H1 (cell line): Measurements from ENCODE around the gene S1PR3. TPM values are rescaled to one million over a fixed set of nuclear protein-coding genes. Genes with fewer than 3 reads are reported as not detected.

Source experiments
- CTCF ChIA-PET: fragments of 300-600 bp; sonication (Branson Sonifier 250); formaldehyde crosslinking; loops from one replicate; lab custom pipeline; 2021; ENCODE audit not compliant: partially characterized antibody; lab: Charles Lee
- POLR2A ChIA-PET: fragments of 300-600 bp; sonication (Branson Sonifier 250); formaldehyde crosslinking; loops from one replicate; lab custom pipeline; 2021; ENCODE audit warnings: inconsistent platforms; ENCODE audit not compliant: partially characterized antibody; lab: Charles Lee
- DNase-seq, 2 experiments: peaks; one replicate each; pipeline versions ENCODE4 v3.0.0 to v3.0.0-alpha.2; 2010 to 2022; ENCODE audit warnings: low spot score in 2 of 2, low read depth in 1 of 2, mixed read lengths in 1 of 2
- FAIRE-seq: peaks from 2 replicates; lab custom pipeline; 2011; peaks lifted over from hg19 to GRCh38; lab: Jason Lieb, UNC
- H2AFZ ChIP-seq: 2 replicates; pipeline ENCODE4 v1.8.1; 2012; ENCODE audit warnings: low read length, inconsistent platforms
- H2AK5ac ChIP-seq: 2 replicates; pipeline ENCODE4 v1.6.1; 2013; ENCODE audit warnings: low read depth, low read length
- H2BK120ac ChIP-seq: replicated peaks from 2 replicates; pipeline ENCODE3; 2013; ENCODE audit warnings: low read depth, low read length, inconsistent platforms
- H2BK12ac ChIP-seq: 2 replicates; pipeline ENCODE4 v1.6.1; 2013; ENCODE audit warnings: low read depth, low read length
- H2BK15ac ChIP-seq: 2 replicates; pipeline ENCODE4 v1.6.1; 2013; ENCODE audit warnings: low read length
- H2BK20ac ChIP-seq: 2 replicates; pipeline ENCODE4 v1.6.1; 2013; ENCODE audit warnings: low read length
- H2BK5ac ChIP-seq: 2 replicates; pipeline ENCODE4 v1.6.1; 2013; ENCODE audit warnings: low read depth, low read length
- H3K14ac ChIP-seq: 2 replicates; pipeline ENCODE4 v1.6.1; 2013; ENCODE audit warnings: inconsistent platforms; ENCODE audit not compliant: insufficient read length
- H3K18ac ChIP-seq: 2 replicates; pipeline ENCODE4 v1.6.1; 2013; ENCODE audit warnings: low read length; ENCODE audit errors: extremely low read depth
- H3K23ac ChIP-seq: 2 replicates; pipeline ENCODE4 v1.6.1; 2013; ENCODE audit warnings: inconsistent platforms; ENCODE audit not compliant: insufficient read length
- H3K23me2 ChIP-seq: 2 replicates; pipeline ENCODE4 v1.6.1; 2013; ENCODE audit warnings: low read depth, low read length
- H3K27ac ChIP-seq: 2 replicates; pipeline ENCODE4 v1.6.1; 2011; ENCODE audit warnings: low read depth, low read length, inconsistent platforms
- H3K27me3 ChIP-seq, 4 experiments: replicated peaks in 1 of 4; 1 replicate in 1 of 4; 2 replicates in 3 of 4; pipeline versions ENCODE4 v1.6.1 to v1.8.1; 2011 to 2013; ENCODE audit warnings: low read length in 3 of 4, mild to moderate bottlenecking in 3 of 4, inconsistent platforms in 2 of 4, mixed read lengths in 2 of 4, moderate library complexity in 1 of 4; ENCODE audit not compliant: control insufficient read depth in 3 of 4, insufficient read depth in 3 of 4; ENCODE audit errors: extremely low read depth in 1 of 4
- H3K36me3 ChIP-seq, 4 experiments: 2 replicates each; pipeline versions ENCODE4 v1.6.1 to v1.8.1; 2011 to 2013; ENCODE audit warnings: mild to moderate bottlenecking in 4 of 4, low read length in 3 of 4, moderate library complexity in 2 of 4, control low read depth in 1 of 4, inconsistent platforms in 1 of 4; ENCODE audit not compliant: insufficient read depth in 4 of 4, control insufficient read depth in 2 of 4
- H3K4ac ChIP-seq: replicated peaks from 2 replicates; pipeline ENCODE3; 2013; ENCODE audit warnings: low read length, low read depth, mixed read lengths, inconsistent platforms; ENCODE audit not compliant: insufficient read length
- H3K4me1 ChIP-seq, 4 experiments: replicated peaks in 1 of 4; 1 replicate in 1 of 4; 2 replicates in 3 of 4; pipeline versions ENCODE4 v1.6.1 to v1.8.1; 2011 to 2013; ENCODE audit warnings: low read length in 3 of 4, inconsistent platforms in 2 of 4, mixed read lengths in 1 of 4; ENCODE audit not compliant: insufficient read depth in 4 of 4, control insufficient read depth in 3 of 4
- H3K4me2 ChIP-seq, 2 experiments: 2 replicates each; pipeline versions ENCODE4 v1.6.1 to v1.8.1; 2011 to 2013; ENCODE audit warnings: low read depth in 2 of 2, low read length in 2 of 2, control low read depth in 1 of 2, inconsistent platforms in 1 of 2, mild to moderate bottlenecking in 1 of 2; ENCODE audit not compliant: insufficient read depth in 1 of 2
- H3K4me3 ChIP-seq, 4 experiments: fragments of 200-600, 300-600 bp in 1 of 4; sonication (generic), shearing (Covaris generic), sonication (Bioruptor Twin) in 1 of 4; 2 replicates each; pipeline versions ENCODE4 v1.5.1 to v1.8.1; 2011 to 2016; ENCODE audit warnings: low read length in 4 of 4, low read depth in 3 of 4, control low read depth in 2 of 4, inconsistent platforms in 2 of 4, mild to moderate bottlenecking in 2 of 4, mixed read lengths in 1 of 4, moderate library complexity in 1 of 4; ENCODE audit not compliant: insufficient read depth in 2 of 4; ENCODE audit errors: extremely low read depth in 1 of 4
- H3K56ac ChIP-seq: replicated peaks from 2 replicates; pipeline ENCODE3; 2013; ENCODE audit warnings: low read depth, mild to moderate bottlenecking, mixed read lengths, low read length, inconsistent platforms; ENCODE audit not compliant: insufficient read length
- H3K79me1 ChIP-seq: 2 replicates; pipeline ENCODE4 v1.6.1; 2013; ENCODE audit warnings: low read depth, low read length, control low read depth
- H3K79me2 ChIP-seq, 2 experiments: 2 replicates each; pipeline versions ENCODE4 v1.6.1 to v1.8.1; 2012 to 2013; ENCODE audit warnings: low read length in 2 of 2, mild to moderate bottlenecking in 2 of 2, inconsistent platforms in 1 of 2; ENCODE audit not compliant: insufficient read depth in 2 of 2, control insufficient read depth in 1 of 2
- H3K9ac ChIP-seq, 4 experiments: replicated peaks in 1 of 4; 1 replicate in 1 of 4; 2 replicates in 3 of 4; pipeline versions ENCODE4 v1.6.1 to v1.8.1; 2011 to 2013; ENCODE audit warnings: low read depth in 3 of 4, low read length in 3 of 4, control low read depth in 2 of 4, mild to moderate bottlenecking in 2 of 4, moderate library complexity in 2 of 4, inconsistent platforms in 1 of 4; ENCODE audit errors: extremely low read depth in 1 of 4
- H3K9me3 ChIP-seq, 2 experiments: 2 replicates each; pipeline versions ENCODE4 v1.6.1 to v1.8.1; 2012 to 2013; ENCODE audit warnings: mild to moderate bottlenecking in 2 of 2, moderate library complexity in 2 of 2, control low read depth in 1 of 2, inconsistent platforms in 1 of 2, low read depth in 1 of 2, low read length in 1 of 2, mixed read lengths in 1 of 2; ENCODE audit not compliant: insufficient read depth in 2 of 2
- H4K20me1 ChIP-seq, 2 experiments: replicated peaks in 1 of 2; 2 replicates each; pipeline versions ENCODE3 to v1.8.1; 2011 to 2013; ENCODE audit warnings: inconsistent platforms in 2 of 2, low read length in 2 of 2, mild to moderate bottlenecking in 1 of 2; ENCODE audit not compliant: insufficient read depth in 2 of 2, control insufficient read depth in 1 of 2
- H4K5ac ChIP-seq: 2 replicates; pipeline ENCODE4 v1.6.1; 2013; ENCODE audit warnings: low read length, low read depth, mixed read lengths, inconsistent platforms; ENCODE audit not compliant: insufficient read length
- H4K8ac ChIP-seq: 2 replicates; pipeline ENCODE4 v1.8.0; 2013; ENCODE audit warnings: mild to moderate bottlenecking, moderate library complexity, low read length, inconsistent platforms; ENCODE audit not compliant: insufficient read depth; ENCODE audit errors: extremely low read depth
- H4K91ac ChIP-seq: replicated peaks from 2 replicates; pipeline ENCODE3; 2013; ENCODE audit warnings: low read length, mixed read lengths, inconsistent platforms; ENCODE audit not compliant: insufficient read length
- GTF2F1 ChIP-seq: IDR thresholded peaks from 2 replicates; pipeline ENCODE4 v1.6.1; 2012; ENCODE audit warnings: low read depth, low read length, improper control_type of control experiment, borderline replicate concordance
- MAFK ChIP-seq: IDR thresholded peaks from 2 replicates; pipeline ENCODE4 v1.6.1; 2012; ENCODE audit warnings: low read depth, mild to moderate bottlenecking, improper control_type of control experiment, low read length
- WGBS, 2 experiments: shearing (Covaris generic) in 1 of 2; methylation state at CpG; one replicate each; pipeline versions ENCODE4 v1.1.6 to v1.1.7; 2013 to 2015; ENCODE audit warnings: low lambda C conversion rate in 2 of 2, mixed read lengths in 2 of 2, inconsistent platforms in 1 of 2, low coverage in 1 of 2, missing lambda C conversion rate in 1 of 2; ENCODE audit not compliant: insufficient replicate concordance in 2 of 2, insufficient coverage in 1 of 2, insufficient read length in 1 of 2; ENCODE audit errors: extremely low coverage in 1 of 2, missing lambda C conversion rate in 1 of 2; 5-methylcytosine and 5-hydroxymethylcytosine counted together
- polyA plus RNA-seq, 7 experiments: library from polyadenylated mRNA; depleted of rRNA in 3 of 7; stranded (reverse) in 5 of 7; unstranded in 2 of 7; fragments of >200 nt in 5 of 7; fragments of 200-250 nt in 2 of 7; gene quantifications; 1 replicate in 5 of 7; 2 replicates in 1 of 7; 4 replicates in 1 of 7; pipeline versions ENCODE4 v1.2.1 to v1.2.3, GENCODE V29; 2011 to 2013; ENCODE audit warnings: missing spikeins in 2 of 7, mixed read lengths in 2 of 7
- total RNA-seq: library from RNA; stranded (reverse); fragmentation: NEBNext Ultra II Directional; extraction: Animal tissue kit (Norgen Biotek cat#: 25700); gene quantifications from 2 replicates; pipeline ENCODE4 v1.2.1, GENCODE V29; 2021

The S1PR3 gene
- total and polyA plus RNA-seq, 2 of the 8 experiments (the other 6 are each of a cell fraction or from before 2014, with no cell fraction given) = 3.7 to 6.4 TPM

- Histone ChIP-seq H3K36me3 (no peaks in the 10 kb centered on the region), H3K79me2 (no peaks in the 10 kb centered on the region), H2BK120ac (no peak overlapping the region), H3K27ac (no peak overlapping the region), H4K5ac (no peak overlapping the region), H3K4me3 (no peak overlapping the region), H3K27me3 (no peaks in the 10 kb centered on the region), H2AFZ (no peak overlapping the region), H2AK5ac (no peak overlapping the region), H4K8ac (no peak overlapping the region), H3K23me2 (no peaks in the 10 kb centered on the region), H2BK5ac (no peak overlapping the region), H3K23ac (no peak overlapping the region), H3K56ac (no peak overlapping the region), H4K91ac (no peak overlapping the region), H3K4ac (no peak overlapping the region), H3K9ac (no peak overlapping the region), H3K9me3 (no peaks in the 10 kb centered on the region), H2BK20ac (no peak overlapping the region), H2BK12ac (no peak overlapping the region), H3K18ac (no peak overlapping the region), H2BK15ac (no peak overlapping the region), H4K20me1 (no peaks in the 10 kb centered on the region), H3K79me1 (no peaks in the 10 kb centered on the region), H3K4me1 (peaks cover 0 to 7% (median 1%) of the 10 kb centered on the region in 4 experiments; a peak in 3 of 7 replicates), H3K4me2 (no peak overlapping the region), H3K14ac (no peak overlapping the region)
- FAIRE-seq = no peak
- 86% methylated on average over 3 of the region's 3 CpGs; no CpG with 5 or more reads in 1 of the 2 experiments for WGBS, 2 experiments
- TF ChIP-seq MAFK = peak; percentile 94
- no peak for TF ChIP-seq GTF2F1
- CTCF ChIA-PET = no interaction called here
- no peak for DNase-seq
- POLR2A ChIA-PET = interaction anchor here (1.0 kb wide), 1 partner anchor 23 kb away, joined by 3 read pairs; no protein-coding TSS in a partner anchor
These were observed 32.5 kb downstream of the S1PR3 start for GRCh38 chr9:89023740-89024139.
